H1 (cell line): ENCODE data around the gene NR2F1-AS1. TPM values are rescaled to one million over a fixed set of nuclear protein-coding genes. Genes with fewer than 3 reads are reported as not detected.

Source experiments
- CTCF ChIA-PET: fragments of 300-600 bp; sonication (Branson Sonifier 250); formaldehyde crosslinking; loops from one replicate; lab custom pipeline; 2021; ENCODE audit not compliant: partially characterized antibody; lab: Charles Lee
- POLR2A ChIA-PET: fragments of 300-600 bp; sonication (Branson Sonifier 250); formaldehyde crosslinking; loops from one replicate; lab custom pipeline; 2021; ENCODE audit warnings: inconsistent platforms; ENCODE audit not compliant: partially characterized antibody; lab: Charles Lee
- DNase-seq, 2 experiments: peaks; one replicate each; pipeline versions ENCODE4 v3.0.0 to v3.0.0-alpha.2; 2010 to 2022; ENCODE audit warnings: low spot score in 2 of 2, low read depth in 1 of 2, mixed read lengths in 1 of 2
- FAIRE-seq: peaks from 2 replicates; lab custom pipeline; 2011; peaks lifted over from hg19 to GRCh38; lab: Jason Lieb, UNC
- H2AFZ ChIP-seq: 2 replicates; pipeline ENCODE4 v1.8.1; 2012; ENCODE audit warnings: low read length, inconsistent platforms
- H2AK5ac ChIP-seq: 2 replicates; pipeline ENCODE4 v1.6.1; 2013; ENCODE audit warnings: low read depth, low read length
- H2BK120ac ChIP-seq: replicated peaks from 2 replicates; pipeline ENCODE3; 2013; ENCODE audit warnings: low read depth, low read length, inconsistent platforms
- H2BK12ac ChIP-seq: 2 replicates; pipeline ENCODE4 v1.6.1; 2013; ENCODE audit warnings: low read depth, low read length
- H2BK15ac ChIP-seq: 2 replicates; pipeline ENCODE4 v1.6.1; 2013; ENCODE audit warnings: low read length
- H2BK20ac ChIP-seq: 2 replicates; pipeline ENCODE4 v1.6.1; 2013; ENCODE audit warnings: low read length
- H2BK5ac ChIP-seq: 2 replicates; pipeline ENCODE4 v1.6.1; 2013; ENCODE audit warnings: low read depth, low read length
- H3K14ac ChIP-seq: 2 replicates; pipeline ENCODE4 v1.6.1; 2013; ENCODE audit warnings: inconsistent platforms; ENCODE audit not compliant: insufficient read length
- H3K18ac ChIP-seq: 2 replicates; pipeline ENCODE4 v1.6.1; 2013; ENCODE audit warnings: low read length; ENCODE audit errors: extremely low read depth
- H3K23ac ChIP-seq: 2 replicates; pipeline ENCODE4 v1.6.1; 2013; ENCODE audit warnings: inconsistent platforms; ENCODE audit not compliant: insufficient read length
- H3K23me2 ChIP-seq: 2 replicates; pipeline ENCODE4 v1.6.1; 2013; ENCODE audit warnings: low read depth, low read length
- H3K27ac ChIP-seq: 2 replicates; pipeline ENCODE4 v1.6.1; 2011; ENCODE audit warnings: low read depth, low read length, inconsistent platforms
- H3K27me3 ChIP-seq, 4 experiments: replicated peaks in 1 of 4; 1 replicate in 1 of 4; 2 replicates in 3 of 4; pipeline versions ENCODE4 v1.6.1 to v1.8.1; 2011 to 2013; ENCODE audit warnings: low read length in 3 of 4, mild to moderate bottlenecking in 3 of 4, inconsistent platforms in 2 of 4, mixed read lengths in 2 of 4, moderate library complexity in 1 of 4; ENCODE audit not compliant: control insufficient read depth in 3 of 4, insufficient read depth in 3 of 4; ENCODE audit errors: extremely low read depth in 1 of 4
- H3K36me3 ChIP-seq, 4 experiments: 2 replicates each; pipeline versions ENCODE4 v1.6.1 to v1.8.1; 2011 to 2013; ENCODE audit warnings: mild to moderate bottlenecking in 4 of 4, low read length in 3 of 4, moderate library complexity in 2 of 4, control low read depth in 1 of 4, inconsistent platforms in 1 of 4; ENCODE audit not compliant: insufficient read depth in 4 of 4, control insufficient read depth in 2 of 4
- H3K4ac ChIP-seq: replicated peaks from 2 replicates; pipeline ENCODE3; 2013; ENCODE audit warnings: low read length, low read depth, mixed read lengths, inconsistent platforms; ENCODE audit not compliant: insufficient read length
- H3K4me1 ChIP-seq, 4 experiments: replicated peaks in 1 of 4; 1 replicate in 1 of 4; 2 replicates in 3 of 4; pipeline versions ENCODE4 v1.6.1 to v1.8.1; 2011 to 2013; ENCODE audit warnings: low read length in 3 of 4, inconsistent platforms in 2 of 4, mixed read lengths in 1 of 4; ENCODE audit not compliant: insufficient read depth in 4 of 4, control insufficient read depth in 3 of 4
- H3K4me2 ChIP-seq, 2 experiments: 2 replicates each; pipeline versions ENCODE4 v1.6.1 to v1.8.1; 2011 to 2013; ENCODE audit warnings: low read depth in 2 of 2, low read length in 2 of 2, control low read depth in 1 of 2, inconsistent platforms in 1 of 2, mild to moderate bottlenecking in 1 of 2; ENCODE audit not compliant: insufficient read depth in 1 of 2
- H3K4me3 ChIP-seq, 4 experiments: fragments of 200-600, 300-600 bp in 1 of 4; sonication (generic), shearing (Covaris generic), sonication (Bioruptor Twin) in 1 of 4; 2 replicates each; pipeline versions ENCODE4 v1.5.1 to v1.8.1; 2011 to 2016; ENCODE audit warnings: low read length in 4 of 4, low read depth in 3 of 4, control low read depth in 2 of 4, inconsistent platforms in 2 of 4, mild to moderate bottlenecking in 2 of 4, mixed read lengths in 1 of 4, moderate library complexity in 1 of 4; ENCODE audit not compliant: insufficient read depth in 2 of 4; ENCODE audit errors: extremely low read depth in 1 of 4
- H3K56ac ChIP-seq: replicated peaks from 2 replicates; pipeline ENCODE3; 2013; ENCODE audit warnings: low read depth, mild to moderate bottlenecking, mixed read lengths, low read length, inconsistent platforms; ENCODE audit not compliant: insufficient read length
- H3K79me1 ChIP-seq: 2 replicates; pipeline ENCODE4 v1.6.1; 2013; ENCODE audit warnings: low read depth, low read length, control low read depth
- H3K79me2 ChIP-seq, 2 experiments: 2 replicates each; pipeline versions ENCODE4 v1.6.1 to v1.8.1; 2012 to 2013; ENCODE audit warnings: low read length in 2 of 2, mild to moderate bottlenecking in 2 of 2, inconsistent platforms in 1 of 2; ENCODE audit not compliant: insufficient read depth in 2 of 2, control insufficient read depth in 1 of 2
- H3K9ac ChIP-seq, 4 experiments: replicated peaks in 1 of 4; 1 replicate in 1 of 4; 2 replicates in 3 of 4; pipeline versions ENCODE4 v1.6.1 to v1.8.1; 2011 to 2013; ENCODE audit warnings: low read depth in 3 of 4, low read length in 3 of 4, control low read depth in 2 of 4, mild to moderate bottlenecking in 2 of 4, moderate library complexity in 2 of 4, inconsistent platforms in 1 of 4; ENCODE audit errors: extremely low read depth in 1 of 4
- H3K9me3 ChIP-seq, 2 experiments: 2 replicates each; pipeline versions ENCODE4 v1.6.1 to v1.8.1; 2012 to 2013; ENCODE audit warnings: mild to moderate bottlenecking in 2 of 2, moderate library complexity in 2 of 2, control low read depth in 1 of 2, inconsistent platforms in 1 of 2, low read depth in 1 of 2, low read length in 1 of 2, mixed read lengths in 1 of 2; ENCODE audit not compliant: insufficient read depth in 2 of 2
- H4K20me1 ChIP-seq, 2 experiments: replicated peaks in 1 of 2; 2 replicates each; pipeline versions ENCODE3 to v1.8.1; 2011 to 2013; ENCODE audit warnings: inconsistent platforms in 2 of 2, low read length in 2 of 2, mild to moderate bottlenecking in 1 of 2; ENCODE audit not compliant: insufficient read depth in 2 of 2, control insufficient read depth in 1 of 2
- H4K5ac ChIP-seq: 2 replicates; pipeline ENCODE4 v1.6.1; 2013; ENCODE audit warnings: low read length, low read depth, mixed read lengths, inconsistent platforms; ENCODE audit not compliant: insufficient read length
- H4K8ac ChIP-seq: 2 replicates; pipeline ENCODE4 v1.8.0; 2013; ENCODE audit warnings: mild to moderate bottlenecking, moderate library complexity, low read length, inconsistent platforms; ENCODE audit not compliant: insufficient read depth; ENCODE audit errors: extremely low read depth
- H4K91ac ChIP-seq: replicated peaks from 2 replicates; pipeline ENCODE3; 2013; ENCODE audit warnings: low read length, mixed read lengths, inconsistent platforms; ENCODE audit not compliant: insufficient read length
- BCL11A ChIP-seq, 2 experiments: IDR thresholded peaks; one replicate each; pipeline ENCODE4 v1.6.1; 2011; ENCODE audit warnings: low read depth in 2 of 2, low read length in 2 of 2, mild to moderate bottlenecking in 2 of 2
- CREB1 ChIP-seq: IDR thresholded peaks from 2 replicates; pipeline ENCODE4 v1.6.1; 2012; ENCODE audit warnings: inconsistent platforms
- GABPA ChIP-seq: IDR thresholded peaks from 2 replicates; pipeline ENCODE4 v1.6.1; 2011; ENCODE audit warnings: mild to moderate bottlenecking, low read length, moderate library complexity, borderline replicate concordance; ENCODE audit not compliant: insufficient read depth
- GTF2F1 ChIP-seq: IDR thresholded peaks from 2 replicates; pipeline ENCODE4 v1.6.1; 2012; ENCODE audit warnings: low read depth, low read length, improper control_type of control experiment, borderline replicate concordance
- KDM1A ChIP-seq: fragments of 200-600, 300-600 bp; sonication (generic); IDR thresholded peaks from 2 replicates; pipeline ENCODE4 v1.7.1; 2016; ENCODE audit warnings: mild to moderate bottlenecking, low read length, borderline replicate concordance
- KDM4A ChIP-seq: IDR thresholded peaks from one replicate; pipeline ENCODE4 v1.7.1; 2012; ENCODE audit warnings: low read depth, mild to moderate bottlenecking, moderate library complexity, low read length, inconsistent platforms; ENCODE audit not compliant: severe bottlenecking
- RFX5 ChIP-seq: IDR thresholded peaks from 2 replicates; pipeline ENCODE4 v1.6.1; 2011; ENCODE audit warnings: low read depth, low read length, improper control_type of control experiment, borderline replicate concordance
- RNF2 ChIP-seq: fragments of 200-900, 300-1000 bp; sonication (generic); IDR thresholded peaks from 2 replicates; pipeline ENCODE4 v1.7.1; 2016; ENCODE audit warnings: borderline replicate concordance, low read depth, mild to moderate bottlenecking, antibody characterized with exemption, low read length; ENCODE audit not compliant: poor library complexity, severe bottlenecking; ENCODE audit errors: missing control alignments
- SIX5 ChIP-seq: IDR thresholded peaks from 2 replicates; pipeline ENCODE4 v1.6.1; 2011; ENCODE audit warnings: mild to moderate bottlenecking, low read depth, low read length
- SUZ12 ChIP-seq: fragments of 200-600 bp; sonication (generic); IDR thresholded peaks from 2 replicates; pipeline ENCODE4 v1.6.1; 2012; ENCODE audit warnings: mild to moderate bottlenecking, inconsistent platforms, low read length, moderate library complexity, mixed read lengths
- TAF7 ChIP-seq: optimal IDR thresholded peaks from 2 replicates; pipeline ENCODE3; 2011; ENCODE audit warnings: low read depth, mild to moderate bottlenecking, inconsistent platforms, low read length, moderate library complexity, borderline replicate concordance
- TEAD4 ChIP-seq: IDR thresholded peaks from 2 replicates; pipeline ENCODE4 v1.6.1; 2012; ENCODE audit warnings: low read depth, low read length, inconsistent platforms, mixed read lengths
- WGBS, 2 experiments: shearing (Covaris generic) in 1 of 2; methylation state at CpG; one replicate each; pipeline versions ENCODE4 v1.1.6 to v1.1.7; 2013 to 2015; ENCODE audit warnings: low lambda C conversion rate in 2 of 2, mixed read lengths in 2 of 2, inconsistent platforms in 1 of 2, low coverage in 1 of 2, missing lambda C conversion rate in 1 of 2; ENCODE audit not compliant: insufficient replicate concordance in 2 of 2, insufficient coverage in 1 of 2, insufficient read length in 1 of 2; ENCODE audit errors: extremely low coverage in 1 of 2, missing lambda C conversion rate in 1 of 2; 5-methylcytosine and 5-hydroxymethylcytosine counted together
- polyA plus RNA-seq, 7 experiments: library from polyadenylated mRNA; depleted of rRNA in 3 of 7; stranded (reverse) in 5 of 7; unstranded in 2 of 7; fragments of >200 nt in 5 of 7; fragments of 200-250 nt in 2 of 7; gene quantifications; 1 replicate in 5 of 7; 2 replicates in 1 of 7; 4 replicates in 1 of 7; pipeline versions ENCODE4 v1.2.1 to v1.2.3, GENCODE V29; 2011 to 2013; ENCODE audit warnings: missing spikeins in 2 of 7, mixed read lengths in 2 of 7
- total RNA-seq: library from RNA; stranded (reverse); fragmentation: NEBNext Ultra II Directional; extraction: Animal tissue kit (Norgen Biotek cat#: 25700); gene quantifications from 2 replicates; pipeline ENCODE4 v1.2.1, GENCODE V29; 2021

NR2F1-AS1 gene
- total and polyA plus RNA-seq, 2 of the 8 experiments (the other 6 are each of a cell fraction or from before 2014, with no cell fraction given): 1.6 to 5.6 TPM

DNA sequence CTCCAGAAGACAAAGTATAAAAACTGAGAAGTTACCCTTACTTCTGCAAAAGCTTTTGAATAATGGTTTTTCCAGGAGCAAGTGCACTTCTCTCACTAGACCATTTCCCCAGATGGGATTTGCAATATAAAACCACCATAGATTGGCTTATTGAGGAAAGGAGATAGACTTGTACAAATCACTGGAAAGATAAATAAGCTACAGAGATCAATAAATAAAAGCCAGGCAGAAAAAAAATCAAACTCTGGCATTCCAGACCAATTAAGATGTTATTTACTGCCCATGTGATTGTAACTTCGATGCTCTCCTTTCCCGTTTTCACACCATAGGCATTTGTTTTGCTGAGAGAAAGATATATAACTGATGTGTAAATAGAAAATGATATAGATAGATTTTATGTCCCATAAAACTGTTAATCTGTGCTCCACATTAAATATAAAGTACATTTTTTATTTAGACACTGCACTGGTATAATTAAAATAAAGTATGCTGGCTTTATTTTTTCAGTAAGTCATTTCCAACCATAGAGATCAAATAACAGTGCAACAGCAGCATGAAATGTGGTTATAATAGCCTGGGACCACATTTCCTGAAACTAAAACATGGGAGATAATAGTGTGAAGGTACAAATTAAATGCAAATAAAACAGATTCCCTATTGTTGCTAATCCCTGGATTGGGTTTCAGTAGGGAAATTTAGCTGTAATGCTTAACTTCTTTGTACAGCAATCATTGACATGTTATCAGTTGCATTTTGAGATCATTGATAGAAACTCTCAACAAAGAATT lies 177.7 kb downstream of the NR2F1-AS1 start:
- H2BK20ac ChIP-seq: no peak overlapping the region
- peaks cover 0 to 5% (median 5%) of the 10 kb centered on the region in 4 experiments; a peak in 3 of 7 replicates for H3K4me1 ChIP-seq
- H2BK120ac ChIP-seq: no peak overlapping the region
- H3K56ac ChIP-seq: no peak overlapping the region
- no peak overlapping the region for H3K4me3 ChIP-seq
- no peak overlapping the region for H3K9ac ChIP-seq
- no peaks in the 10 kb centered on the region for H3K36me3 ChIP-seq
- no peak overlapping the region for H4K91ac ChIP-seq
- POLR2A ChIA-PET: interaction anchor here (0.7 kb wide), 1 partner anchor 8 kb away, joined by 3 read pairs; no protein-coding TSS in a partner anchor
- no peak overlapping the region for H3K27ac ChIP-seq
- H3K23me2 ChIP-seq: no peaks in the 10 kb centered on the region; the same call in 1 of the 2 replicates
- H3K9me3 ChIP-seq: no peaks in the 10 kb centered on the region
- no peak overlapping the region for H3K4ac ChIP-seq
- CTCF ChIA-PET: interaction anchor here (0.6 to 1.3 kb wide), 2 partner anchors 13 to 637 kb away, joined by 3 read pairs; no protein-coding TSS in a partner anchor
- no peak overlapping the region for H2AFZ ChIP-seq
- FAIRE-seq: no peak
- H2BK15ac ChIP-seq: no peak overlapping the region
- no peak for DNase-seq
- no peak overlapping the region for H3K14ac ChIP-seq
- H4K5ac ChIP-seq: no peak overlapping the region
- H2BK5ac ChIP-seq: no peak overlapping the region
- no peaks in the 10 kb centered on the region for H4K20me1 ChIP-seq
- 96% methylated on average over 2 of the region's 2 CpGs; no CpG with 5 or more reads in 1 of the 2 experiments for WGBS, 2 experiments
- no peak overlapping the region for H4K8ac ChIP-seq
- no peaks in the 10 kb centered on the region for H3K79me1 ChIP-seq
- H3K79me2 ChIP-seq: no peaks in the 10 kb centered on the region
- no peak overlapping the region for H2BK12ac ChIP-seq
- H2AK5ac ChIP-seq: no peak overlapping the region
- no peaks in the 10 kb centered on the region for H3K27me3 ChIP-seq
- H3K4me2 ChIP-seq: no peak overlapping the region
- H3K18ac ChIP-seq: no peak overlapping the region
- H3K23ac ChIP-seq: no peak overlapping the region
- TF ChIP-seq SIX5: no peak
- no peak for TF ChIP-seq BCL11A (IDR thresholded peaks at IDR 0.05; ENCODE audit: low read depth in 2 of 2, low read length in 2 of 2)
- TF ChIP-seq GTF2F1: no peak
- no peak for TF ChIP-seq TAF7
- no peak for TF ChIP-seq RFX5
- TF ChIP-seq RNF2: no peak
- TF ChIP-seq SUZ12: no peak
- no peak for TF ChIP-seq KDM4A
- no peak for TF ChIP-seq GABPA
- TF ChIP-seq CREB1: no peak
- TF ChIP-seq TEAD4: no peak
- no peak for TF ChIP-seq KDM1A
